GM10266 (cell line): ENCODE results near the gene VRK2.
"Not testable (repeated sequence)": the region's sequence is repeated elsewhere in the genome, so short reads cannot be mapped to it uniquely, and the experiment has no call there.

Source experiments
- DNase-seq: peaks from one replicate; pipeline ENCODE4 v3.0.0; 2012; ENCODE audit errors: extremely low spot score
- CTCF ChIP-seq: IDR thresholded peaks from 2 replicates; pipeline ENCODE4 v1.5.1; 2012; ENCODE audit warnings: mild to moderate bottlenecking, low read depth; ENCODE audit not compliant: control insufficient read depth, insufficient read depth; ENCODE audit errors: missing control alignments

VRK2 gene

GRCh38 chr2:58106896-58107295 lies 60.3 kb downstream of the VRK2 start:
- DNase-seq = no peak
- no peak for TF ChIP-seq CTCF

- no peak for TF ChIP-seq CTCF
- no peak for DNase-seq
Measured at GRCh38 chr2:58107803-58108710, 61.5 kb downstream of the VRK2 start.

- DNase-seq = no peak
- TF ChIP-seq CTCF = no peak
Measured at GRCh38 chr2:58109481-58109880, 62.9 kb downstream of the VRK2 start.

- TF ChIP-seq CTCF = no peak
- no peak for DNase-seq
Measured at GRCh38 chr2:58110765-58111164, 64.2 kb downstream of the VRK2 start.

- DNase-seq = not testable (repeated sequence)
Measured at GRCh38 chr2:58113563-58113962, 67.0 kb downstream of the VRK2 start.

- DNase-seq = no peak
- TF ChIP-seq CTCF = no peak
Measured at GRCh38 chr2:58120626-58121229, 74.1 kb downstream of the VRK2 start.

GRCh38 chr2:58122040-58122439 lies 75.4 kb downstream of the VRK2 start:
- TF ChIP-seq CTCF = no peak
- no peak for DNase-seq
